D341Med (cell line): Measurements from ENCODE around the gene ZNF32.
"Not testable (repeated sequence)": the region's sequence is repeated elsewhere in the genome, so short reads cannot be mapped to it uniquely, and the experiment has no call there.

ENCODE experiments used
- DNase-seq: peaks from one replicate; pipeline ENCODE4 v3.0.0; 2012; ENCODE audit warnings: low spot score

Gene ZNF32

DNA sequence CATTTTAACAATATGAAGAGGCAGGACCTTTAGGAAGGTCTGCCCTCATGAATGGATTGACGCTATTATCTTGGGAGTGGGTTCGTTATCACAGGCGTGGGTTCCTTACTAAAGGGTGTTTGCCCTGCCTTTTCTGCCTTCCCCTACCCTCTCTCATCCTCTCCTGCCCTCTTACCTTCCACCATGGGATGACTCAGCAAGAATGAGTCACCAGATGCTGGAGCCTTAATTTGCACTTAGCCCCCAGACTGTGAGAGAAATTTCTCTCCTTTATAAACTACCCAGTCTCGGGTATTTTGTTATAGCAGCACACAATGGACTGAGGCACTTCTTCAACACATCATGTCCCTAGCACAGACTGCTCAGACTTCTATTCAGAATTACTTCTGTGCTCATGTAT, 31.4 kb upstream of the ZNF32 start:
- DNase-seq = no peak

DNA sequence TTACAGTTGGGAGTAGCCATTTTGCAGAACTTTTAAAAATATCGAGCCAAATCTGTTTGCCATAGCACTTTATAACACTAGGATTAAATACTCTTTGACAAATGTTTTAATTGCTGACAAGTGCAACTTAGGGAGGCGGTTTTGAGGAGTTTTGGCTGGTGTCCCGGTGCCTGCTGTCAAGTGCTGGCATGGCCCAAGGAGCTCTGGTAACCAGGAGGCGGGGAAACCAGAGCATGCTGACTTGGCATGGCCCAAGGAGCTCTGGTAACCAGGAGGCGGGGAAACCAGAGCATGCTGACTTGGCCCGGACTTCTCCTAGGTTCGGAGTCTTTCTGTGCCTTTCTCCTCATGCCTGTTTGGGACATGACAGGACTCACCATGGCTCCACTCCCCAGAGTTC, 30.8 kb upstream of the ZNF32 start:
- no peak for DNase-seq

DNA sequence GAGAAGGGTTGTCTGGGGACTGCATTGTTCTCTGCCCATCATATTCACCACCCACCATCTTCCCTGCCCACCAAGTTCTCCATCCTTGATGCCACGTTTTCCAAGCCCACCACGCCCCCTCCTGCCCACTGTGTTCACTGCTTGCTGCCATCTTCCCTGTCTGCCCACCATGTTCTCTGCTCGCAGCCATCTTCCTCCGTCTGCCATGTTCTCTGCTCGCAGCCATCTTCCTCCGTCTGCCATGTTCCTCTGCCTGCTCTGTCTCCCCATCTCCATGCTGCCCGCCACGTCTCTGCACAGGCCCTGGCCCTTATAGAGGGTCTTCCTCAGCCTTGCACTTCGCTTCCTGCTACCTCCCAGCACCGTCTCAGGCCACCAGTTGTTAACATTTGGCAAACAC, 30.0 kb upstream of the ZNF32 start:
- DNase-seq = no peak

DNA sequence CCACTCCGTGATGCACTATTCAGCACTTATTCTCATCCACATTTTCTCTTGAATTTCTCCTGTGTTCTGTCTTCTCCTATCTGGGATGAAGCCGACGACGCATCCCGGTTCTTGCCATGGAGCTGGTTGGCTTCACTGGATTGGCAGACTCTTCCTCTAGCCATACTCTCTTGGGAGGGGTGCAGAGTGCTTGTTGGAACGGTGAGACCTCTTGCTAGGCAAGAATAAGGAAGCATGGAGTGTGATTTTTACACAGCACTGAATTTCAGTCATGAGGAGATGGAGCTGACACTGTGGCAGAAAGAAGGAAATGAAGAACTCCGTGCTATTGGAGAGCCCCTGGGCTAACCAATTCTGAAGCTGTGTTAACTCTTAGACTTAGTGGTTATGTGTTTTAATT, 28.2 kb upstream of the ZNF32 start:
- no peak for DNase-seq

DNA sequence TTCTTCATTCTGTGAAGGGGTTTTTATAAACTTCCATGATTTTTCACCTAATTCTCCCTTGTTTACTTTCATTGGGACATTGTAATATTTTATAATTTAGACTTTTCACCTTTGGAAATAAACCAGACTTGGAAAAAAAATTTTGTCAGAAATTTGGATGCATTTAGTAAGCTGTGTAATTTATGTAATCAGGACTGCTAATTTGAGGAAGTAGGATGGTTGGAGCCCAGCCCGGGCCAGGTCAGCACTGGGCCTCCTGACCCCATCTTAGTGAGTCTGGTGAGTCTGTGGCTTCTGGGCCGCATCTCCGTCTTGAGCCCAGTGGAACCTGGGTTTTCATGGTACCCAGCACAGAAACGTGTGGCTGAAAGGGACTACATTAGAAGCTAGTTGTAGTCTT, 27.6 kb upstream of the ZNF32 start:
- no peak for DNase-seq

DNA sequence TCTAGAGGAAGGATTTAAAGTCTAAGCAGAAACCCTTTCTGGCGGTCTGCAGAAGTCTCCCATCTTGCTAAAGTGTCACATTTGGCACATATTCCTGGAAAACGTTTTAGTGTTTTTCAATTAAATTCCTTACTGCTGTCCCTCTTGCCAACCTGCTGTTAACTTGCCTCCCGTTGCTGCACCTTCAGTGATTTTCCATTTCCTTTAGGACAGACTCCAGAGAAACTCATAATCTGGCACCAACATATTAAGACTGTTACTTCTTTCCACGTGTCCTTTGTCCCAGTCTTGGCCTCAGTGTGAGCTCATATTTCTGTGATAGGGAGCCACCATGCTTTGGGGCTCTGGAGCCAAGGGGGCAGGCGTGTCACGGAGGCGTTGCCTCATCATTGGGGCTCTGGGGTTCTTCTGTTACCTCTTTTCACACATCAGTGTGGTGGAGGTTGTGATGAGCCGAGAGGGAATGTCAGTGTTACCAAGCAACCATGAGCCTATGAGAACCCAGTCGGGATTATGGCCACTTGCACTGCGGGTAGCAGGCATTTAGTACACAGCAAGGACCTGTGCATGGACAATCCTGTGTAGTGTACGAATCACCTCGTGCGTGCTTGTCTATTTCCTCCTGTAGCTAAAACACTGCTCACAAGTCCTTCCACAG, 26.0 kb upstream of the ZNF32 start:
- no peak for DNase-seq

DNA sequence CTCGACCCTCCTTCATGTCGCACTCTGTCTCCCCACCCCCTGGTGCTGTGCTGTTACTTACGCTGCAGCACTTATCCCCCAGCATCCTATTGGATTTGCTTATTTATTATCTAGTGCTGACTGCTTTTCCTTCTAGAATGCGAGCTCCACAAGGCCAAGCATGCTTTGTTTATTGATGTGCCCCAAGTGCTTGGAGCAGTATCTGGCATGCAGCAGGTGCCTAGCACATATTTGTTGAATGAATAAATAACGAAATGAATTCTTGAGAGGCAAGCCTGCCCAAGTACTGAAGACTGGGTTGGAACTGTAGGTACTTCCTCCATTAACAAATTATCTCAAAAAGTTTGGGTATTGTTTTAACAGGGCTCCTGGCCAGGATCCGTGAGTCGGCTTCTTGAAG, 24.8 kb upstream of the ZNF32 start:
- no peak for DNase-seq

DNA sequence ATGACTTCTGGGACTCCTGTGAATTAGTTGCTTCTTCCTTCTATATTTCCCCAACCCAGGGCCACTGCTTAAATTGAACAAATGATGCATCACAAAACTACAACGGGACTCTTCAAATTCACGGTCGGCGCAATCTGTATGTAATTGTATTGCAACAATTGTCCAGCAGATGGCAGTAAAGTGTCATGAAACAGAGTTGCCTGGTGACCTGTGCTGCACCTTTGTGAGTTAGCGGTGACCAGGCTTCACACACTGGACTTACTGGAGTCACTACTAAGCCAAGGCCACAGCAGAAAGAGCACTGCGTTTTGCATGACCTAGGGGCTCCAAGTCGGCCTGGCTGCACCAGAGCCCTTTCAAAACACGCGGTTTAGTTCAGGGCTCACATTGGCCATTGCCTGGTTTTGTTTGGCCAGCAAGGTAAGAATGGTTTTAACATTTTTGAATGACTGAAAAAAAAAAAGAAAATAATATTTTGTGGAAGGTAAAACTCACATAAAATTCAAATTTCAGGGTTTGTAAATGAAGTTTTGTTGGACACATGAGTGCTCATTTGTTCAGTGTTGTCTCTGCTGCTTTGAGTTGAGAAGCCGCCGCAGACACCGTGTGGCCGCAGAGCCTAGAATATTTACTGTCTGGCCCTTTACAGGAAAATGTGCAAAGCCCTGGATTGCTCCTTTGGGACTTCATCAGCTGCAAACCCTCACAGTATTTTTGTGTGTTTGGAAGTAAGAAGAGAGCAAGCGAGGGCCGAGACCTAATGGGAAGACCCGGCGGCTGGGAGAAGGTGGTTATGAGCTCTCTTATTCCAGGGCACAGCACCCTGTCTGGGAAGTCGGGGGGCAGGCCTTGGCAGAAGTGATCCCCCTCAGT, 23.2 kb upstream of the ZNF32 start:
- peak; percentile 83 for DNase-seq

DNA sequence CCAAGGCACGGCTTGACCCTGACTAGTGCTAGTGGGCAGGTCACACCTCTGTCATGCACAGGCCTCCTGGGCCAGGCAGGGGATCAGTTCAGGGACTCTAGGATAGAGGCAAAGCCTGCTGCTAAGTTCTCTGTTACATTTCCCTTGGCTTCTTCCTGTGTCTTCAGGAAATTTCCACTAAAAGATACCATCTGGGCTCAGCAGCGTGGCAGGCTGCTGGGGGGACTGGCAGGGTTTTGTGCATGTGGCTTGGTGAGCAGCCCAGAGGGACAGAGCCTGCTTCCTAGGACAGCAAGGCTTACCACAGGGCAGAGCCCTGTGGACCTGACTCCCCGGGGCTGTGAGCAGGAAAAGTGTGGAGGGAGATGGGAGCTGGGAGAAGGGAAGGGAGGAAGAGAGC, 20.7 kb upstream of the ZNF32 start:
- no peak for DNase-seq

DNA sequence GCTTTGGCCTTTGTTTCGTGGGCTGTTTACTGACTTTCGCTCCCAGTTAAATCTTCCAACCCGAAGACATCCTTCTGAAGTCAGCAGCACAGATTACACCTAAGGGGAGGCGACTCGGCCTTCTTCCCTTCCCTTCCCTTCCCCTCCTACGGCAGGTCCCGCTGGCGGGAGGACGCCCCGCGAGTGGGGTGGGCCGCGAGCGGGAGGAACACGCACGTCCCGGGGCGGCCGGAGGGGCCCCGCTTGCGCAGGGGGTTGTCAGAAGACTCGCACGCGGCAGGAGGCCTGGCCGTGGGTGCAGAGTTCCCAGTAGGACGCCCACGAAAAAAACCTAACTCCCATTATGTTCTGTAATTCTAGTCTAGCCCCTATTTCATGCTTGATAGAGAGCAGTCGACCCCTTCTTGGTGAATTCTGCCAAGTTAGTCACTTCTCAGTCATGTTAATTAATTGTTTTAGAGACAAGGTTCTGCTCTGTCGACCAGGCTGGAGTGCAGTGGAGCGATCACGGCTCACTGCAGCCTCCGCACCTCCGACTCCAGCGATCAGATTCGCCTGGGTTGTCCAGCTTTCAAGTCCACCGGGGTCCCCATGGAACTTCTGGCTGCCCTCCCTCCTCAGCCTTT, 19.2 kb upstream of the ZNF32 start:
- no peak for DNase-seq

DNA sequence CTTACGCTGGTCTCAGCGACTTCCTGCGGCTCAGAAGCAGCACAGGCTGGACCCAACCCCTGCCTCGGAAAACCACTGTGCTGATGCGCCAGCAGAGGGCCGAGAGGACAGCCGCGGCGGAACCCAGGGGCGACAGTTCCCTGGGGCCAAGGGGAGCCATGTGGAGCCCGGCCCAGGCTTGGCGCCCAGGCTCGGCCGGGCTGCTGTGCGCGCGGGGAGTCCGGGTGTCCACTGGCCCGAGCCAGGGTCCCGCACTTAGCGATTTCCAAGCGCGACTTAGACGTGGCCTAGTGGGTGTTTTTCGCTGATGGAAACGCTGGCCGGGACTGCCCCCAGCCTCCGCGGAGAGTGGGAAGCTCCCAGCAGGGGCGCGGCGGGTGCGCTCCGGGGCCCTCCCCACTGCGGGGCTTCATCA, 18.6 kb upstream of the ZNF32 start:
- peak; percentile 46 for DNase-seq

DNA sequence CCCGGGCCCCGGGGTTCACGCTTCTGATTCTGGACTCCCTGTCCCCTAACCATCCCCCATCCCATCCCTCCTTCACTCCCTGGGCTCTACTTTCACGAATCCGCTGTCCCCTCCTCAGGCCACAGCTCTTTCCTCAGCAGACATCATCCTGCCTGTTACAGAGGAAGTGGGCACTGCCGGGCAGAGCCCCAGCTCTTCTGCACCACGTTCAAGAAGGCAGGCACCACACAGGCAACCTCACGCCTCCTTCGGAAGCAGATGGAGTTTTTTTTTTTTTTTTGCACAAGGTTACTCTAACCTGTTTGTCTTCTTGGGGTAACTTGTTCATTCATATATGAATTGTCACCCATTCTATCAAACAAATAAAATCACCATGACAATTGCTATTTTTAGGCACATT, 17.9 kb upstream of the ZNF32 start:
- DNase-seq = no peak

DNA sequence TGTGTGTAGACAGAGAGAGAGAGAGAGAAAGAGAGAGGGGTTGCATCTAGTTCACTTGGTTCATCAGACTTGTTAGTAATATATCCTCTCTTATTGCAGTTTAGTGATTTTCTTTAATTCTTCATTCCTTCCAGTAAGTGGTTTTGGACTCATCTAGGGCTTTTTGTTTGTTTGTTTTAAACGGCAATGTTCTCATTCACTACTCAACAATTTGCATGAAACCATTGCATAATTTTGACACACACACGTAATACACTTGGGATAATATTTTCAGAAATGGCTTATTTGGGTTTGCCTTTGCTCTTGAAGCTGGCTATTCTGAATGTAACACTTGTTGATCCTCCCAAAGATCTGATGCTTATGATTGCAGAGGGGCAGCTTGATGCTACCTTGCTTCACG, 16.4 kb upstream of the ZNF32 start:
- no peak for DNase-seq

DNA sequence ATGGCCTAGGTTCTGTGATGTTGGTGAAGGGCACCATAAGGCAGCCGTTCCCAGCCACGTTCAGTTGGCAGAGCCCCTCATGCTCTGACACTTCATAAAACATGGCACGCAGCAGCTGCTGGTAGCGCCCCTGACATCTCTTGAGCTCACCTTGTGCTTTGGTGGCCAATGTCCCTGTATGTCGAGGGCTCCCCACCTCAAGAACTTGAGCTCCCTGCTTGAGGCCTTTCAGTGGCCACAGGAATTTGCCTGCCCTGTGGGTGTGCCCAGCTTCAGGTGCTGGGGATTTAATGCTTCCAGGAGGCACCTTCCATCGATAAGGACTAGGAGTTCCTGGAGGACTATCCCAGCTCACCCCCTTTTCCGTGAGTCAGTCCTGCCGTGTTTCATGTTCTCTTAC, 9.5 kb upstream of the ZNF32 start:
- no peak for DNase-seq

DNA sequence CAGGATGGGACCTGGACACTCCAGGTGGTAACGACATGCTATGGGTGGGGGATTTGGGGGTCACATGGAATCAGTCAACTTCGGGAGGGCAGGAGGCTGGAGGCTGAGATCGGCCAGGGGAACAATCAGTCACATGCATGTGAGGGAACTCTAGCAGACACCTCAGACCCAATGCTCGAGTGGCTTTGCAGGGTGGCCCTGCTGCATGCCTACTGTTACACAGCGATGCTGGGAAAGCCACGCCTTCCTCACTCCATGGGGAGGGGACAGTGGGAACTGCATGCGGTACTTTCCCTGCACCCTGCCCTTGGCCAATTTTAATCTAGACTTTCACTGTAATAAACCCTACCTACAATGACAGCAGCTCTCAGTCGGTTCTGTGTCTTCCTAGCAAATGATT, 6.6 kb upstream of the ZNF32 start:
- DNase-seq = no peak

DNA sequence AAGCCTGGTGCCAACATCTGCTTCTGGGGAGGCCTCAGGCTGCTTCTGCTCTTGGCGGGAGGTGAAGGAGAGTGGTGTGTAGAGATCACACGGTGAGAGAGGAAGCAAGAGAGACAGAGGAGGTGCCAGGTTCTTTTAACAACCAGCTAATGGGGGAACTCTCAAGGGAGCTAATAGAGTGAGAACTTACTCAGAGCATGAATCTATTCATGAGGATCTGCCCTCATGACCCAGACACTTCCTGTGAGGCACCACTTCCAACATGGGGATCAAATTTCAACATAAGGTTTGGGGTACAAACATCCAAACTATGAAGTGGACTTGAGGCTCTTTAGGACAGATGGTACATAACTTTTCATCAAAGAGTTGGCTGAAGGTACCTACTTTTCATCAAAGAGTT, 5.1 kb upstream of the ZNF32 start:
- DNase-seq = no peak

DNA sequence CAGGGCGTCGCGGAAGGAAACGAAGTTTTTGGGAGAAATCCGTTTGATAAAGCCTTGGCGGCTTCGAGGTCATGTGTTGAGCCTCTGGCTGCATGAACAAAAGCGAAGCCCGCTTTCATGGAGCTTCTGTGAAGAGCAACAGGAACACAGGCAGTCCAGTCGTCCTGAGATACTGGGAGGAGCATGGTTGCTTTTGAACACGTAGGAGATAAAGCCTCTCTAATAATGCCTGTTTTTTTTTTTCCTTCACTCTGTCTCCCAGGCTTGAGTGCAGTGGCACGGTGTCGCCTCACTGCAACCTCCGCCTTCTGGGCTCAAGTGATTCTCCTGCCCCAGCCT, 473 bp upstream of the ZNF32 start:
- no peak for DNase-seq

DNA sequence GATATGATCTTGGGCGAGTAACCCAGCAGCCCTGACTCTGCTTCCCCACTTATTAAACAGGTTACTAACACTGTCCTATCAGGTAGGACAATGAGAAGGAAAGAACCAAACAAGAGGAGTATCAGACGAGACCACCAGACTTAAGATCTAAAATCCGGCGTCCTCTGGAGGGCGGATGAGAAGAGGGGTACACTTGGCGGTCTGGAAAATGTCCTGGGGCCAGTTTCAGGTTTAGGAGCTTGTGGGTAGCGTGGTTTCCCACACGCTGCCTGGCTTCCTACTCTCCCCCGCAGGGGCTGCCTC, 635 bp downstream of the ZNF32 start:
- DNase-seq = no peak

DNA sequence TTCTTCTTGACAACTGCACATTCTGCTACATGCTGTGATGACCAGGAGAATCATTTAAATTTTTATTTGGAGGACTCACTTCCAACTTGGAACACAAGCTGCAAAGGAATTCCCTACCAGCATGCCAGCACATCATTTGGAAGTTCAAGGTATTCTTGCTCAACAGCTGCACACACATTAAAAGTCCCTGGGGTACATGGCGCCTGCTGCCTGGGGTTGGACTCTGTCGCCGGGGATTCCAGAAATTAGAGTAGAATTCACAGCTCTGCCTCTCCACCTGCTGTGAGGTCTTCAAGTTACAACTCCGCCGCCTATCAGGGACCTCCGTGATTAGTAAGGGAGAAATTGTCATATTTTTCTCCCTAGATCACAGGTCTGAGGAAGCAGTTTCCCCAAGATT, 1.1 kb downstream of the ZNF32 start:
- DNase-seq = no peak

DNA sequence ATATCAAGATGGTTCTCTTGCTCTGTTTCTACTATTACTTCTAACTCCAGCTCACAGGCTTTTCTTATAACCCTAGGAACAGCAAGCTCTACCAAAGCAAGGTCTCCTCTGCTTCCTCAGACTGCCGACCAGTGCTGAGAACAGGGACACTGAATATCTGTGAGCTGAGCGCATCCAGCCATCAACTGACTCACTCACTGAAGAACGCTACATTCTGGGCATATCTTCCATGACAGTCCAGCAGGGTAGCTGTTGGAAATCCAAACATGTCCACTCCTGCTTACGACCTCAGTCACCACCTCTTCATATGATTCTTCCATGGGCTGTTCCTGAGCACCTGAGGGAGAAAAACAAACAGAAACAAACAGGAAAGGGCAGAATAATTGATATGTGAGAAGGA, 2.8 kb downstream of the ZNF32 start:
- no peak for DNase-seq

DNA sequence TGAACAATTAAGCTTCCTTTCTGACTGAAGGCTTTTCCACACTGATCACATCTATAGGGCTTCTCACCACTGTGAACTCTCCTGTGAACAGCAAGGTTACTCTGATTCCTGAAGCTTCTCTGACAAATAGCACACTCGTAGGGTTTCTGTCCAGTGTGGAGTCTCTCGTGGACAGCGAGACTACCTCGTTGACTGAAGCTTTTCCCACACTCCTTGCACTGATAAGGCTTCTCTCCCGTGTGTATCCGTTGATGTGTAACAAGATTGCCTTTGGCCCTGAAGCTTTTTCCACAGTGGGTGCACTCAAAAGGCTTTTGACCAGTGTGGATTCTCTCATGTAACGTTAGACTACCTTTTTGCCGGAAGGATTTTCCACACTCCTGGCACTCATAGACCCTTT, 4.4 kb downstream of the ZNF32 start:
- no peak for DNase-seq

DNA sequence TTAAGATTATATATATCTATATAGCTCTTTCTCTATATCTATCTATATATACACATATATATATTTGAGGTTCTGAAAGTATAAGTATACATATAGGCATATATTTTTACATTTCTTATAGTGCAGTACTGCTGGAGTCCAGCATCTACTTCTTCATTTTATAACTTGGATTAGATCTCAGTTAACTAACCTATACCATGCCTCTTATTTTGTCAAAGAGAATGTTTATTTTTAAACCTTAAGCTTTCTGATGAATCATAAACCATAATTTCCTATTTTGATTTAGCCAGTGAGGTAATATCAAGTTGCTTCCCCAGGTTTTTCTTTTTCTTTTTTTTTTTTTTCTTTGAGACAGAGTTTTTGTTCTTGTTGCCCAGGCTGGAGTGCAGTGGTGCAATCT, 8.1 kb downstream of the ZNF32 start:
- DNase-seq = no peak

DNA sequence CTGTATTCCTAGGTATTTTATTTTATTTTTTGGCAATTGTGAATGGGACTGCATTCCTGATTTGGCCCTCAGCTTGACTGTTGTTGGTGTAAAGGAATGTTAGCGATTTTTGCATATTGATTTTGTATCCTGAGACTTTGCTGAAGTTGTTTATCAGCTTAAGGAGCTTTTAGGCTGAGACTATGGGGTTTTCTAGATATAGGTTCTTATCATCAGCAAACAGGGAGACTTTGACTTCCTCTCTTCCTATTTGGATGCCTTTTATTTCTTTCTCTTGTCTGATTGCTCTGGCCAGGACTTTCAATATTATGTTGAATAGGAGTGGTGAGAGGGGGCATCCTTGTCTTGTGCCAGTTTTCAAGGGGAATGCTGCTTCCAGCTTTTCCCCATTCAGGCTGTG, 12.9 kb downstream of the ZNF32 start:
- DNase-seq = not testable (repeated sequence)

DNA sequence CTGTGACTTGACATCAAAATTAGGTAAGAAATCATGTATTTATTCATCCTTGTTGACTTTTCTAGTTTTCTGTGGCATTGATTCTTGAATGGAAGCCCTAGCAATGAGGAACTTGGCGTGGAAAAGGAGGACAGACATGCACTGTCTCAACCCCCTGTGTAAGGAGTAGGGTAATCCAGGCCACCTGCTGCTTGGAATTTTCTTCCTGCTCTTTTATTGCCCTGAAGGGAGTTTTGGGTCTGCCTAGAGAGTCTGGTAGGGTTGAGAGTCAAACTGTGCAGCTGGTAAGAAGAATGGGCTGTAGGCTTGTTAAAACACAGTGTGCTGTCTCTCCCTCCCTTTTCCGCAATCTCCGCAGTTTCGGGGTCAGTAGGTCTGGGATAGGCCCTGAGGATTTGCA, 19.7 kb downstream of the ZNF32 start:
- no peak for DNase-seq
